GM12891 (cell line): ENCODE results near the gene RNF151.
"Not testable (repeated sequence)": the region's sequence is repeated elsewhere in the genome, so short reads cannot be mapped to it uniquely, and the experiment has no call there.

Experiments used
- POLR2A ChIP-seq: IDR thresholded peaks from 2 replicates; pipeline ENCODE4 v1.6.1; 2011; ENCODE audit warnings: low read depth, low read length, control low read depth
- POLR2AphosphoS5 ChIP-seq: IDR thresholded peaks from 2 replicates; pipeline ENCODE4 v1.6.1; 2011; ENCODE audit warnings: low read depth, low read length, control low read depth
- TAF1 ChIP-seq: IDR thresholded peaks from 2 replicates; pipeline ENCODE4 v1.6.1; 2011; ENCODE audit warnings: low read depth, low read length, control low read depth

DNA sequence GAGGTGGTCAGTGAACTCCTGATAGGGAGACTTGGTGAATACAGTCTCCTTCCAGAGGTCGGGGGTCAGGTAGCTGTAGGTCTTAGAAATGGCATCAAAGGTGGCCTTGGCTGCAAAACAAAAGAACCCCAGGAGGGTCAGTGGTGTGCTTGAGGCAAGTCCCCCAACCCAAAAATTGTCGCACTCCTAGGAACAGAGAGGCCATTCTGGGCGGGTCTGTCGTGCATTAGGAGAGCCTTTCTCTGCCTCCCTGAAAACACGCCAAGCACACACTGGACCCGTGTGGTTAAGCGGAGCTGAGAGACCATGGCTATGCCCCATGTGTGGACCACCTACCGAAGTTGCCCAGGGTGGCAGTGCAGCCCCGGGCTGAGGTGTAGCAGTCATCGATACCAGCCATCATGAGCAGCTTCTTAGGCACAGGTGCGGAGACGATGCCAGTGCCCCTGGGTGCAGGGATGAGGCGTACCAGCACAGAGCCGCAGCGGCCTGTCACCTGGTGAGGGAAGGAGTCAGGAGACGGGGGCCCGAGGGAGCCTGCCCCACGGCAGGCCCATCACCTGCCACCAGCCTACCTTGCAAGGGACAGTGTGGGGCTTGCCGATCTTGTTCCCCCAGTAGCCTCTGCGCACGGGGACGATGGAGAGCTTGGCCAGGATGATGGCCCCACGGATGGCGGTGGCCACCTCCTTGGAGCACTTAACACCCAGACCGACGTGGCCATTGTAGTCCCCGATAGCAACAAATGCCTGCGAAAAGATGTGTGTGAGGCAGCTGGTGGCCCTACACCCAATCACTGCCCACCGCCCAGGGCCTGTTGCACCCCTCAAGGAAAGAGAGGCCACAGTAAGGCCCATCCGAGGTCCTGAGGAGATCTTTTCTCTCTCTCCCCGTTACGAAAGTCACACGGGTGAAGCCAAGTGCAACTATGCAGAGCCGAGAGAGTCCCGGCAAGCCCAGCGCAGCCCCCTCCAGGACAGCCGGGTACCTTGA lies 4.2 kb upstream of the RNF151 start:
- TF ChIP-seq POLR2A (peak; percentile 69; the same call in 1 of the 2 replicates), POLR2AphosphoS5 (0 out of 2 replicates have a peak, but pooled peaks have one; percentile 46)
- TF ChIP-seq TAF1, result not testable (repeated sequence)
